GM12874 (cell line): ENCODE data around the gene PLCL1.

Experiments used
- TF ChIP-seq, protein P1 (sequence below): IDR thresholded peaks from 2 replicates; pipeline ENCODE4 v1.5.1; 2011; ENCODE audit warnings: low read depth, mild to moderate bottlenecking, control low read depth, low read length, moderate library complexity; ENCODE audit not compliant: insufficient read depth

PLCL1 gene

DNA sequence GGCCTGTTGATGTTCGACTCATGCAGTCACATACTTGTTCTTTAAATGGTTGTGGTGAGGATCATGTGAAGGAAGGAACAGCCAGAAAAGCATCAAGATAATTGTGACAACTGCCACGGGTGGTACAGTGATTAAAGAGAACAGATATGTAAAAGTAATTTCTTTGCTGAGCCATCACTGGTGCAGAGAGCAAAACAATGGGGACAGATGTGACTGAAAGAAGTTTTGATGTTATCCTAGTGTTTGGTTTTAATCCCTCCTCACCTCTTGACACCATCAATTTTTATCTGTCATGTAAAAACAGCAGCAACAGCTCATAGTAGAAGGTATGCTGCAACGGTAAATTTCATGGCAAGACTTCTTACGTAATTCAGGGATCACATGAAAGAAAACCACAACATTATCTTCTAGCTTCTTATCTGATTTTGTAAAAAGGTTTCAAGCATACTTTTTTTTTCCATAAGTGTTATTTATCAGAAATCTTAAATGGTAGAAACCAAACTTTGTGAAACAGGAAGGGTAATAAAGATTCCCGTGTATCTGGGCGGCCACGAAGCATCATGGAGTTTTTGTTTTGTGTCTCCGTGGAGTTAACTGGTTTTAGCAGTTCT, 65.2 kb downstream of the PLCL1 start:
- TF ChIP-seq, protein P1, sequence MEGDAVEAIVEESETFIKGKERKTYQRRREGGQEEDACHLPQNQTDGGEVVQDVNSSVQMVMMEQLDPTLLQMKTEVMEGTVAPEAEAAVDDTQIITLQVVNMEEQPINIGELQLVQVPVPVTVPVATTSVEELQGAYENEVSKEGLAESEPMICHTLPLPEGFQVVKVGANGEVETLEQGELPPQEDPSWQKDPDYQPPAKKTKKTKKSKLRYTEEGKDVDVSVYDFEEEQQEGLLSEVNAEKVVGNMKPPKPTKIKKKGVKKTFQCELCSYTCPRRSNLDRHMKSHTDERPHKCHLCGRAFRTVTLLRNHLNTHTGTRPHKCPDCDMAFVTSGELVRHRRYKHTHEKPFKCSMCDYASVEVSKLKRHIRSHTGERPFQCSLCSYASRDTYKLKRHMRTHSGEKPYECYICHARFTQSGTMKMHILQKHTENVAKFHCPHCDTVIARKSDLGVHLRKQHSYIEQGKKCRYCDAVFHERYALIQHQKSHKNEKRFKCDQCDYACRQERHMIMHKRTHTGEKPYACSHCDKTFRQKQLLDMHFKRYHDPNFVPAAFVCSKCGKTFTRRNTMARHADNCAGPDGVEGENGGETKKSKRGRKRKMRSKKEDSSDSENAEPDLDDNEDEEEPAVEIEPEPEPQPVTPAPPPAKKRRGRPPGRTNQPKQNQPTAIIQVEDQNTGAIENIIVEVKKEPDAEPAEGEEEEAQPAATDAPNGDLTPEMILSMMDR: no peak

DNA sequence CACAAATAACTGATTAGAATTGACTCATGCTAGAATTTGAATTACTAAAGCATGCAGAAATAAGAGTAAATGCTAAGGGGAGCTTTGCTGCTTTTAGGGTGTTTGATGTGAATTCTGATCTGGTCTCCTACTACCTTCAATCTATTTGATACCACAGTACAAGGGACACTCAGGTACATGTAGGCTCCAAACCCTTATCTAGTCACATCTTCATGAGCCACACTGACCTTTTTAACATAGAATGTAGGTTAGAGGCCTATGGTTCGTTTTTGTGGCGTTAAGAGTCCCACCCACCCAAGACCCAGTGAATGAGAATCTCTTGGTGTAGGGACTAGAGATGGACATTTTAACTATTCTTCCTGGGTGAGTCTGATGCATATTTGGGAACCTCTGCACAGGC, 65.7 kb downstream of the PLCL1 start:
- TF ChIP-seq, protein P1: no peak

DNA sequence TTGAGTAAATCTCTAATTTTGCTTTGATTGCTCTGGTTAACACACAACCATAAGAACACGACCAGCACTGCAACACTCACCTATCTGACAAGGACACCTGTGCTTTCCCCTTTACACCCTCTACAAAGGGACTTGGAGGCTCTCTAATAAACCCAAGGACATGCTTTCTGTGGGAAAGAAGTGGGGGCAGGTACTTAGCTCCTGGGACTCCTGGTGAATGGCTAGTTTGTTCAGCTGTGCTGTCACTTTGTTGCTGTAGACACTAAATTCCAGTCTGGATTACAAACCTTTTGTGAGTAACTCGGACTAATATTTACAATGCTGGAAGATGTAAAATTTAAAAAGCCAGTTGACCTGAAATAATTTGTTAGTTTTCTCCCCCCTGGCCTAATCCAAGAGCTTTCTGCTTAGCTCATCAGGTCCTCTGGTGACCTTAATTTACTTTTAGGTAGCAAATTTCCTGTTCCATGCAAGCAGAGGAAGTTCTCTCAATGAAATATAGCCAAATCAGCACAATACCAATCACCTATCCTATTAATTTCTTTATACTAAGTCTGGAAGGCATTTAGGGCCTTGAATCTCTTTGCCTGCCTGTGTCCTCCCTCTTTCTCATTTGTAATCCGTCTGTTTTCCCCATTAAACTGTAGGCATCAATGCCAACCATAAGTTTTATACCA, 67.5 kb downstream of the PLCL1 start:
- TF ChIP-seq, protein P1: no peak

DNA sequence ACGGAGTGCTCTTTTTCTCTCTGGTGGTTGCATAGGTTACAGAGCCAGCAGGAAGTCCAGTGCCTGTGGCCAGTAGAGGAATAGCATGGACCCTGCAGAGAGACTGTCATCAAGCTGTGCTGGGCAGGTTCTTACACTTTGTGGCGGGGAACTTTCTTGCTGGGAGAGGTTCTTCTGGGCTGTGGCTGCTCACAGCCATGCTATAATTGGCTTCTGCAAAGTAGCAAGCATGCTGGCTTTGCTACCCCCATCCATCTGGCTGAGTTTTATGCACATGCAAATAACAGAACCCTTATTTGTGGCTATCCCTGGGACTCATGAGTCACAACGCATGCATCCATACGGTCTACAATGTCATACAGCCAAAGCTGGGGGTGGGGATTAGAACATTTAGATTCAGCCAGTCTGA, 68.9 kb downstream of the PLCL1 start:
- TF ChIP-seq, protein P1: no peak

- TF ChIP-seq, protein P1: no peak
Observed at GRCh38 chr2:197875763-197876162, 71.4 kb downstream of the PLCL1 start.

GRCh38 chr2:197876524-197876923, 72.1 kb downstream of the PLCL1 start:
- TF ChIP-seq, protein P1: no peak

DNA sequence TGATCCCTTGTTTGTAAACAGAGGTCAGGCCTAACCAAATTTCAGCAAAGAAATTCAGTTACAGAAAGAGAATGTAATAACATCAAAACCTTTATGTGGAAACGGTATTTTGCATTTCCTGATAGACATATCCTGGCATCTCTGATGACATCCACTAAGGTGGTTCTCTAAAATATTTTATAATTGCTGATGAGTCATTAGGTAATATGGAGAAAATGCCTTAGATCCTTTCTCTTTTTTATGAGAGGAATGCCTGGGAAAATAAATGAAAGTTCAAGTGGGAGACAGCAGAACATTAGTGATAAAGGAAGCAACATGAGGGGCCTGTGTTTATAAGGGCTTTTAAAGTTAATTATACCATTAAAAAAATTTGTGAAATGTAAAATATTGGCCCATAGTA, 72.6 kb downstream of the PLCL1 start:
- TF ChIP-seq, protein P1: no peak
